Endometrial microvascular endothelial cells (primary cell): ENCODE data around the gene COL23A1. TPM values are rescaled to one million over a fixed set of nuclear protein-coding genes. Genes with fewer than 3 reads are reported as not detected.

Source experiments
- in situ Hi-C: cut with HindIII; loops from 2 replicates; pipeline ENCODE4 v1.10.0; 2017; ENCODE audit warnings: low sequenced_read_pairs, low pct_unique_long_range_greater_than_20kb; ENCODE audit errors: inconsistent ontology term
- total RNA-seq: library from RNA; depleted of rRNA; stranded (reverse); fragments of >200 nt; gene quantifications from one replicate; pipeline ENCODE4 v1.2.3, GENCODE V29; 2015; ENCODE audit errors: inconsistent ontology term

Gene COL23A1
- total RNA-seq, 1 donor from 2014 or later: not detected

GRCh38 chr5:178454821-178455479, 135.2 kb downstream of the COL23A1 start:
- in situ Hi-C loops: no loop called here

- in situ Hi-C loops: no loop called here
Measured at GRCh38 chr5:178454303-178454702, 135.9 kb downstream of the COL23A1 start.

- in situ Hi-C loops: no loop called here
Measured at GRCh38 chr5:178453224-178453623, 137.0 kb downstream of the COL23A1 start.

GRCh38 chr5:178450121-178451028, 139.8 kb downstream of the COL23A1 start:
- in situ Hi-C loops: no loop called here

- in situ Hi-C loops: no loop called here
Measured at GRCh38 chr5:178449163-178450070, 140.8 kb downstream of the COL23A1 start.

- in situ Hi-C loops: no loop called here
Measured at GRCh38 chr5:178445534-178445933, 144.7 kb downstream of the COL23A1 start.

- in situ Hi-C loops: no loop called here
Measured at GRCh38 chr5:178442405-178443257, 147.6 kb downstream of the COL23A1 start.

GRCh38 chr5:178441486-178442270, 148.5 kb downstream of the COL23A1 start:
- in situ Hi-C loops: no loop called here

GRCh38 chr5:178440181-178440580, 150.0 kb downstream of the COL23A1 start:
- in situ Hi-C loops: no loop called here

- in situ Hi-C loops: no loop called here
Measured at GRCh38 chr5:178439493-178440180, 150.6 kb downstream of the COL23A1 start.

GRCh38 chr5:178438796-178439195, 151.4 kb downstream of the COL23A1 start:
- in situ Hi-C loops: no loop called here

GRCh38 chr5:178437386-178438075, 152.7 kb downstream of the COL23A1 start:
- in situ Hi-C loops: no loop called here

- in situ Hi-C loops: no loop called here
Measured at GRCh38 chr5:178436326-178436940, 153.8 kb downstream of the COL23A1 start.

- in situ Hi-C loops: no loop called here
Measured at GRCh38 chr5:178435321-178436238, 154.6 kb downstream of the COL23A1 start.

GRCh38 chr5:178434851-178435250, 155.3 kb downstream of the COL23A1 start:
- in situ Hi-C loops: no loop called here
